Body of pancreas (tissue), 4 donors: Measurements from ENCODE around the gene RASGRP2. TPM values are rescaled to one million over a fixed set of nuclear protein-coding genes. Genes with fewer than 3 reads are reported as not detected.

Experiments used
- ATAC-seq: fragments of 150-250 bp; one replicate; pipeline ENCODE4 v1.9.1; 2016
- DNase-seq, 4 donors: peaks; one replicate each; pipeline ENCODE4 v3.0.0-alpha.2; 2019
- H3K27ac ChIP-seq, 4 donors: fragments of 200-600 bp; sonication (generic); 1 replicate in 3 of 4; 2 replicates in 1 of 4; pipeline versions ENCODE4 v1.5.1 to v1.6.1; 2016 to 2019; ENCODE audit warnings: mild to moderate bottlenecking in 1 of 4, mixed read lengths in 1 of 4, moderate library complexity in 1 of 4
- H3K27me3 ChIP-seq, 2 donors: fragments of 200-600 bp; sonication (generic); one replicate each; pipeline ENCODE4 v1.6.0; 2016; ENCODE audit warnings: mild to moderate bottlenecking in 1 of 2
- H3K36me3 ChIP-seq, 2 donors: fragments of 200-600 bp; sonication (generic); replicated peaks in 1 of 2; 2 replicates each; pipeline ENCODE4 v1.5.1; 2016; ENCODE audit warnings: low read depth in 2 of 2; ENCODE audit not compliant: insufficient read depth in 1 of 2
- H3K4me1 ChIP-seq: fragments of 200-600 bp; sonication (generic); one replicate; pipeline ENCODE4 v1.6.0; 2016
- H3K4me3 ChIP-seq, 2 donors: fragments of 200-600 bp; sonication (generic); 1 replicate in 1 of 2; 2 replicates in 1 of 2; pipeline ENCODE4 v1.5.1; 2016 to 2019
- H3K9me3 ChIP-seq, 3 donors: fragments of 200-600 bp; sonication (generic); 1 replicate in 2 of 3; 2 replicates in 1 of 3; pipeline ENCODE4 v1.5.1; 2016
- CTCF ChIP-seq, 7 experiments: fragments of 450-650 bp in 4 of 7; fragments of 200-600 bp in 3 of 7; sonication (generic) in 3 of 7; IDR thresholded peaks; one replicate each; pipeline ENCODE4 v1.5.1; 2016 to 2019; ENCODE audit warnings: antibody characterized with exemption in 7 of 7
- POLR2A ChIP-seq, 3 donors: fragments of 450-650 bp; IDR thresholded peaks; one replicate each; pipeline ENCODE4 v1.6.1; 2016; ENCODE audit warnings: antibody characterized with exemption in 3 of 3, mild to moderate bottlenecking in 2 of 3
- WGBS, 2 donors: methylation state at CpG; one replicate each; pipeline ENCODE4 v1.1.5; 2017; 5-methylcytosine and 5-hydroxymethylcytosine counted together
- intact Hi-C: fragments of 100-400 bp; cut with DNase I; formaldehyde crosslinking; loops from one replicate; pipeline ENCODE4 v1.15.1; 2023
- total RNA-seq, 2 donors: library from RNA; depleted of rRNA; stranded (reverse); fragments of >200 nt; gene quantifications; one replicate each; pipeline ENCODE4 v1.1.0, GENCODE V29; 2016

RASGRP2 gene
- total RNA-seq, 2 donors from 2014 or later = 4.6 to 17.9 TPM

- no peak for ATAC-seq
- H3K4me1 ChIP-seq = peaks cover 21% of the 10 kb centered on the region
These were observed 26.2 kb upstream of the RASGRP2 start for GRCh38 chr11:64770120-64770519.

GRCh38 chr11:64769283-64769682, 25.3 kb upstream of the RASGRP2 start:
- peaks cover 18% of the 10 kb centered on the region for H3K4me1 ChIP-seq

More at GRCh38 chr11:64770120-64770519, 26.2 kb upstream of the RASGRP2 start:
- H3K4me3 ChIP-seq = no peak overlapping the region
- TF ChIP-seq POLR2A (IDR thresholded peaks at IDR 0.05) = no peak
- no peak for TF ChIP-seq CTCF (IDR thresholded peaks at IDR 0.05)
- H3K36me3 ChIP-seq = peaks cover 53 to 70% of the 10 kb centered on the region in 2 donors
- no peak overlapping the region for H3K27ac ChIP-seq
- intact Hi-C loops = no loop called here
- DNase-seq = no peak
- 89 to 95% methylated on average over 12 of the region's 12 CpGs for WGBS, 2 donors
- no peaks in the 10 kb centered on the region for H3K9me3 ChIP-seq
- no peaks in the 10 kb centered on the region for H3K27me3 ChIP-seq

GRCh38 chr11:64768300-64768694, 24.4 kb upstream of the RASGRP2 start:
- intact Hi-C loops = no loop called here
- TF ChIP-seq CTCF (IDR thresholded peaks at IDR 0.05) (no peak), POLR2A (IDR thresholded peaks at IDR 0.05) (no peak)
- WGBS, 2 donors = 80 to 91% methylated on average over 6 of the region's 6 CpGs
- DNase-seq = no peak
- H3K9me3 ChIP-seq = no peaks in the 10 kb centered on the region
- H3K27ac ChIP-seq = no peak overlapping the region
- H3K36me3 ChIP-seq = peaks cover 49 to 67% of the 10 kb centered on the region in 2 donors
- H3K4me3 ChIP-seq = no peak overlapping the region
- ATAC-seq = no peak
- H3K27me3 ChIP-seq = no peaks in the 10 kb centered on the region
- H3K4me1 ChIP-seq = peaks cover 22% of the 10 kb centered on the region

More at GRCh38 chr11:64769283-64769682, 25.3 kb upstream of the RASGRP2 start:
- Histone ChIP-seq H3K36me3 (peaks cover 58 to 70% of the 10 kb centered on the region in 2 donors), H3K27me3 (no peaks in the 10 kb centered on the region), H3K9me3 (no peaks in the 10 kb centered on the region), H3K27ac (no peak overlapping the region), H3K4me3 (no peak overlapping the region)
- intact Hi-C loops = no loop called here
- DNase-seq = no peak
- ATAC-seq = no peak
- TF ChIP-seq CTCF (IDR thresholded peaks at IDR 0.05) = no peak
- no peak for TF ChIP-seq POLR2A (IDR thresholded peaks at IDR 0.05)
- 88 to 89% methylated on average over 6 of the region's 6 CpGs for WGBS, 2 donors

GRCh38 chr11:64767344-64768299, 23.7 kb upstream of the RASGRP2 start:
- peak; percentile 67 to 73 (median 71) for DNase-seq
- Histone ChIP-seq H3K36me3 (peaks cover 44 to 65% of the 10 kb centered on the region in 2 donors), H3K27ac (peak overlapping the region in 3 of 4 donors; percentile 2 to 47 (median 15)), H3K4me1 (peaks cover 18% of the 10 kb centered on the region), H3K27me3 (no peaks in the 10 kb centered on the region), H3K9me3 (no peaks in the 10 kb centered on the region), H3K4me3 (no peak overlapping the region)
- ATAC-seq = peak; percentile 41
- intact Hi-C loops = no loop called here
- 52 to 65% methylated on average over 13 to 19 of the region's 19 CpGs for WGBS, 2 donors
- TF ChIP-seq POLR2A (IDR thresholded peaks at IDR 0.05) (no peak), CTCF (IDR thresholded peaks at IDR 0.05) (peak; percentile 46 to 67 (median 57))
